Left ventricle myocardium inferior (tissue), 1 donor: ENCODE data around the gene UST. TPM values are rescaled to one million over a fixed set of nuclear protein-coding genes. Genes with fewer than 3 reads are reported as not detected.

Source experiments
- DNase-seq: peaks from one replicate; pipeline ENCODE4 v3.0.0-alpha.2; 2020
- H3K27ac ChIP-seq: fragments of 200-600 bp; replicated peaks from 2 replicates; pipeline ENCODE4 v1.8.0; 2021
- H3K27me3 ChIP-seq: fragments of 200-600 bp; 2 replicates; pipeline ENCODE4 v1.8.0; 2021; ENCODE audit warnings: low read depth
- H3K36me3 ChIP-seq: fragments of 200-600 bp; 2 replicates; pipeline ENCODE4 v1.8.0; 2021
- H3K4me1 ChIP-seq: fragments of 200-600 bp; 2 replicates; pipeline ENCODE4 v1.8.0; 2021
- H3K4me3 ChIP-seq: fragments of 200-600 bp; 2 replicates; pipeline ENCODE4 v1.8.0; 2021; ENCODE audit warnings: mild to moderate bottlenecking, moderate library complexity
- H3K9me3 ChIP-seq: fragments of 200-600 bp; replicated peaks from 2 replicates; pipeline ENCODE4 v1.8.0; 2021
- CTCF ChIP-seq: fragments of 200-600 bp; IDR thresholded peaks from 2 replicates; pipeline ENCODE4 v1.8.0; 2021; ENCODE audit warnings: antibody characterized with exemption, mild to moderate bottlenecking, borderline replicate concordance
- intact Hi-C: fragments of 100-400 bp; cut with micrococcal nuclease; formaldehyde crosslinking; loops from one replicate; pipeline ENCODE4 v1.11.0; 2022
- total RNA-seq: library from RNA; stranded (reverse); fragmentation: NEBNext Ultra II Directional; extraction: Animal tissue kit (Norgen Biotek cat#: 25700); gene quantifications from one replicate; pipeline ENCODE4 v1.2.1, GENCODE V29; 2021
- donor health status: DM: no; HTN: yes; CAD: no; lungs with severe emphysema.

UST gene
- total RNA-seq, 1 donor from 2014 or later: 3.3 TPM

- TF ChIP-seq CTCF: no peak
- no peak for DNase-seq
- intact Hi-C loops: no loop called here
- no peaks in the 10 kb centered on the region for H3K36me3 ChIP-seq
- H3K9me3 ChIP-seq: peaks cover 18% of the 10 kb centered on the region
- no peaks in the 10 kb centered on the region for H3K27me3 ChIP-seq
- no peak overlapping the region for H3K4me3 ChIP-seq
- no peaks in the 10 kb centered on the region for H3K4me1 ChIP-seq
- no peak overlapping the region for H3K27ac ChIP-seq
These were observed 67.4 kb downstream of the UST start for GRCh38 chr6:148814082-148814790.

- DNase-seq: no peak
- no peak overlapping the region for H3K27ac ChIP-seq
- H3K4me1 ChIP-seq: no peaks in the 10 kb centered on the region
- H3K27me3 ChIP-seq: no peaks in the 10 kb centered on the region
- TF ChIP-seq CTCF: no peak
- no peak overlapping the region for H3K4me3 ChIP-seq
- intact Hi-C loops: no loop called here
- no peaks in the 10 kb centered on the region for H3K36me3 ChIP-seq
- peaks cover 18% of the 10 kb centered on the region for H3K9me3 ChIP-seq
These were observed 68.0 kb downstream of the UST start for GRCh38 chr6:148814869-148815268.

- Histone ChIP-seq H3K4me1 (no peaks in the 10 kb centered on the region), H3K9me3 (peaks cover 18% of the 10 kb centered on the region), H3K27me3 (no peaks in the 10 kb centered on the region), H3K27ac (no peak overlapping the region), H3K36me3 (no peaks in the 10 kb centered on the region), H3K4me3 (no peak overlapping the region)
- intact Hi-C loops: no loop called here
- TF ChIP-seq CTCF: no peak
- DNase-seq: no peak
These were observed 69.3 kb downstream of the UST start for GRCh38 chr6:148816117-148816516.

- intact Hi-C loops: no loop called here
- Histone ChIP-seq H3K4me3 (no peak overlapping the region), H3K36me3 (no peaks in the 10 kb centered on the region), H3K27ac (no peak overlapping the region), H3K27me3 (no peaks in the 10 kb centered on the region), H3K9me3 (peaks cover 13% of the 10 kb centered on the region), H3K4me1 (no peaks in the 10 kb centered on the region)
- no peak for TF ChIP-seq CTCF
- no peak for DNase-seq
These were observed 70.9 kb downstream of the UST start for GRCh38 chr6:148817689-148818088.

- Histone ChIP-seq H3K9me3 (peaks cover 12% of the 10 kb centered on the region), H3K4me3 (no peak overlapping the region), H3K27ac (no peak overlapping the region), H3K27me3 (no peaks in the 10 kb centered on the region), H3K4me1 (no peaks in the 10 kb centered on the region), H3K36me3 (no peaks in the 10 kb centered on the region)
- intact Hi-C loops: no loop called here
- no peak for DNase-seq
- no peak for TF ChIP-seq CTCF
These were observed 72.2 kb downstream of the UST start for GRCh38 chr6:148818939-148819575.
